SJSA1 (cell line): ENCODE measurements around the gene LYPD6. TPM values are rescaled to one million over a fixed set of nuclear protein-coding genes. Genes with fewer than 3 reads are reported as not detected.
"Not testable (repeated sequence)": the region's sequence is repeated elsewhere in the genome, so short reads cannot be mapped to it uniquely, and the experiment has no call there.

Experiments
- DNase-seq, 2 experiments: peaks; one replicate each; pipeline ENCODE4 v3.0.0-alpha.2; 2015 to 2020; ENCODE audit warnings: low spot score in 2 of 2, low read depth in 1 of 2
- H3K27ac ChIP-seq: fragments of 250-450 bp; sonication (Bioruptor Pico); 2 replicates; pipeline ENCODE4 v1.5.1; 2020; ENCODE audit warnings: mild to moderate bottlenecking, moderate library complexity
- H3K27me3 ChIP-seq: fragments of 250-450 bp; sonication (Bioruptor Pico); replicated peaks from 2 replicates; pipeline ENCODE4 v1.5.1; 2020; ENCODE audit warnings: mild to moderate bottlenecking, moderate library complexity
- H3K36me3 ChIP-seq: fragments of 250-450 bp; sonication (Bioruptor Pico); 2 replicates; pipeline ENCODE4 v1.5.1; 2020; ENCODE audit warnings: mild to moderate bottlenecking
- H3K4me1 ChIP-seq: fragments of 250-450 bp; sonication (Bioruptor Pico); replicated peaks from 2 replicates; pipeline ENCODE4 v1.6.1; 2021; ENCODE audit warnings: mild to moderate bottlenecking
- H3K4me3 ChIP-seq: fragments of 250-450 bp; sonication (Bioruptor Pico); 2 replicates; pipeline ENCODE4 v1.5.1; 2020; ENCODE audit warnings: mild to moderate bottlenecking
- H3K9me3 ChIP-seq: fragments of 250-450 bp; sonication (Bioruptor Pico); replicated peaks from 2 replicates; pipeline ENCODE4 v1.5.1; 2020; ENCODE audit warnings: mild to moderate bottlenecking
- total RNA-seq: library from RNA; depleted of rRNA; stranded (reverse); fragments of >200 nt; shearing (Covaris generic); gene quantifications from 2 replicates; pipeline ENCODE4 v1.2.3, GENCODE V29; 2014

LYPD6 gene
- total RNA-seq, 1 experiment from 2014 or later: 15.0 TPM

- H3K4me3 ChIP-seq: no peak overlapping the region
- H3K4me1 ChIP-seq: no peaks in the 10 kb centered on the region
- no peaks in the 10 kb centered on the region for H3K36me3 ChIP-seq
- no peaks in the 10 kb centered on the region for H3K27me3 ChIP-seq
- no peak overlapping the region for H3K27ac ChIP-seq
- DNase-seq: no peak
- H3K9me3 ChIP-seq: no peaks in the 10 kb centered on the region
These were observed 159.1 kb downstream of the LYPD6 start for GRCh38 chr2:149489452-149489851.

DNA sequence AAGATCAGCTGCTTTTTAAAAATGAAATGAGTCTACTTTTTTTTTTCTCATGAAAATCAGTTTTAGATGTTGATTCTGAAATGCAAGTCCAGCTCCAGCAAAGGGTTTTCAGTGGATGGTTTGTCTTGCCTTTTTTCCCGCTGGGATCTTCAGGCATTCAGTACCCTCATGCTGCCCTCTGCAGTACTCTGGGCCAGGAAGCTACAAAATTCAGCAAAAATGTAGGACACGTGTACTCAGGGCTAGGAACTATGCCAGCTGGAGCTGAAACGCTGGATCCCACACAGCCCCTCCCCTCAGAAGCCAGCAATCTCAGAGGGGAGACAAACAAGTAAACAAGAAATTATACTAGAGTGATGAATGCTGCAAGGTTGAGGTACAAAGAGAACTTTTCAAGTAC, 159.9 kb downstream of the LYPD6 start:
- Histone ChIP-seq H3K27ac (no peak overlapping the region), H3K4me3 (no peak overlapping the region), H3K36me3 (no peaks in the 10 kb centered on the region), H3K4me1 (no peaks in the 10 kb centered on the region), H3K9me3 (no peaks in the 10 kb centered on the region), H3K27me3 (no peaks in the 10 kb centered on the region)
- DNase-seq: no peak

- Histone ChIP-seq H3K36me3 (no peaks in the 10 kb centered on the region), H3K27me3 (no peaks in the 10 kb centered on the region), H3K27ac (no peak overlapping the region)
These were observed 162.5 kb downstream of the LYPD6 start for GRCh38 chr2:149492923-149493322.

DNA sequence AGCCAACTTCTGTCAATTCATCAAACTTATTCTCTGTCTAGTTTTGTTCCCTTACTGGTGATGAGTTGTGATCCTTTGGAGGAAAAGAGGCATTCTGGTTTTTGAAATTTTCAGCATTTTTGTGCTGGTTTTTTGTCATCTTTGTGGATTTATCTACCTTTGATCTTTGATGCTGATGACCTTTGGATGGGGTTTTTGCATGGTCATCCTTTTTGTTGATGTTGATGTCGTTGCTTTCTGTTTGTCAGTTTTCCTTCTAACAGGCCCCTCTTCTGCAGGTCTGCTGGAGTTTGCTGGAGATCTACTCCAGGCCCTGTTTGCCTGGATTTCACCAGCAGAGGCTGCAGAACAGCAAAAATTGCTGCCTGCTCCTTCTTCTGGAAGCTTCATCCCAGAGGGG, 168.8 kb downstream of the LYPD6 start:
- H3K36me3 ChIP-seq, H3K9me3 ChIP-seq, H3K4me3 ChIP-seq, H3K27me3 ChIP-seq, H3K4me1 ChIP-seq, DNase-seq, H3K27ac ChIP-seq: not testable (repeated sequence)

More at GRCh38 chr2:149492923-149493322, 162.5 kb downstream of the LYPD6 start:
- no peaks in the 10 kb centered on the region for H3K9me3 ChIP-seq
- DNase-seq: no peak
- H3K4me1 ChIP-seq: no peaks in the 10 kb centered on the region
- no peak overlapping the region for H3K4me3 ChIP-seq

DNA sequence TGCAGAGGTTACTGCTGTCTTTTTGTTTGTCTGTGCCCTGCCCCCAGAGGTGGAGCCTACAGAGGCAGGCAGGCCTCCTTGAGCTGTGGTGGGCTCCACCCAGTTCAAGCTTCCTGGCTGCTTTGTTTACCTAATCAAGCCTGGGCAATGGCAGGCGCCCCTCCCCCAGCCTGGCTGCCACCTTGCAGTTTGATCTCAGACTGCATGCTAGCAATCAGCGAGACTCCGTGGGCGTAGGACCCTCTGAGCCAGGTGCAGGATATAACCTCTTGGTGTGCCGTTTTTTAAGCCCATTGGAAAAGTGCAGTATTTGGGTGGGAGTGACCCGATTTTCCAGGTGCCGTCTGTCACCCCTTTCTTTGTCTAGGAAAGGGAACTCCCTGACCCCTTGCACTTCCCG, 176.4 kb downstream of the LYPD6 start:
- H3K36me3 ChIP-seq, H3K9me3 ChIP-seq, H3K27me3 ChIP-seq, H3K4me1 ChIP-seq, H3K27ac ChIP-seq, H3K4me3 ChIP-seq, DNase-seq: not testable (repeated sequence)

GRCh38 chr2:149507974-149508373, 177.6 kb downstream of the LYPD6 start:
- Histone ChIP-seq H3K9me3 (no peaks in the 10 kb centered on the region), H3K4me3 (no peak overlapping the region), H3K27me3 (no peaks in the 10 kb centered on the region), H3K36me3 (no peaks in the 10 kb centered on the region), H3K27ac (no peak overlapping the region), H3K4me1 (no peaks in the 10 kb centered on the region)
- no peak for DNase-seq

DNA sequence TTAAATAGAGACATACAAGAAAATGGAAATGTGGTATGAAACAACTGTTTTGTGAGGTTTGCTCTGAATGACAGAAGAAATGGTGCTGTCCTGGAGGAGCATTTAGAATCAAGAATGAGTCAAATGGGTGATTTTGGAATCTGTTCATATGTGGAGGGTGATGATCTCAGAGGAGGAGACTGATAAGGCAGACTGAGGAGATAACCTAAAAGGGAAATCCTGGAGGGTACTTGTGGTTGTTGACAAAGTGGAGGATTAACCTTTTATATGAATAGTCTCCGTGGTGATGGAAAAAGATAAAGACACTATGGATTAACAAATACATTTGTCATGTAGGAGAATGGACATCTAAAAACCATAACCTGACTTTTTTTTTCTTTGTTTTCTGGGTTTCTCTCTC, 183.1 kb downstream of the LYPD6 start:
- no peak overlapping the region for H3K4me3 ChIP-seq
- no peaks in the 10 kb centered on the region for H3K36me3 ChIP-seq
- H3K4me1 ChIP-seq: no peaks in the 10 kb centered on the region
- no peak for DNase-seq
- no peaks in the 10 kb centered on the region for H3K27me3 ChIP-seq
- no peaks in the 10 kb centered on the region for H3K9me3 ChIP-seq
- H3K27ac ChIP-seq: no peak overlapping the region
